ENCODE results near the gene CKAP2L. TPM values are rescaled to one million over a fixed set of nuclear protein-coding genes. Genes with fewer than 3 reads are reported as not detected.

CKAP2L gene
- total RNA-seq, 3 donors from 2014 or later (not counting 1 experiment from before 2014, with no cell fraction given), result 1.2 to 3.4 (median 1.2) TPM

DNA sequence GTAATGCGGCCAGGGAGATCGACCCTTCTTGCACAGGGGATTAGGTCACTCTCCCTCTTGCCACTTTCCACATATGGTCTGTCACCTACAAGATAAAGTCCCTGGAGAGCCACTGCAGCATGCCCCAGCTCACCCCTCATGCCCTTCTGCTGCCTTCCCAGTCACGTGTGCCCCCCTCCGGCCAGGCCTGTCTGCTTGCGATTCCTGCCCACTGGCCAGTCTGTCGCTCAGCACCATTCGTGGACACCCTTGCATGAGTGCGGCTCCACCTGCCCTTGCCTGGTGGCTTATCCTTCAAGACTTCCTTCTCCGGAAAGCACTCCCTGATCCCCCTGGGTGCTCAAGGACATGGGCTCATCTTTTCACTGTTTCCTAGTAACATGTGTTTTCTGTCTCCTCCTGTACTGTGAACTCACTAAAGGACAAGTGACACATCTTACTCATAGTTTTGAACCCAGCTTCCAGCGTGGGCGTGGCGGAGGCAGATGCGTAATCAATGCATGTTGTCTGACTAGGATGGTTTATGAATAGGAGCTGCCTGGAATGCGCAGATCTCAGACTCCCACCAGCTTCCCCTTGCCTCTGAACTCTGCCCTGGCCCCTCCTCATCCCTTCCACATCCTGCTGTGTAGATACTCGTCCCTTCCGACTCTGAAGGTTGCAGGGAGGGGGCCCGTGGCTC, 51.4 kb downstream of the CKAP2L start:
- Mint-ChIP-seq H3K27me3 (ENCODE audit: low read depth in 2 of 2) (peaks cover 0 to 2% of the 10 kb centered on the region in 2 donors), H3K4me1 (peaks cover 14 to 41% of the 10 kb centered on the region in 2 donors), H3K4me3 (no peak overlapping the region), H3K27ac (no peak overlapping the region), H3K36me3 (no peaks in the 10 kb centered on the region), H3K9me3 (no peaks in the 10 kb centered on the region)
- H3K9me3 ChIP-seq (ENCODE audit: control insufficient read depth, insufficient read depth, low read length), result no peaks in the 10 kb centered on the region
- TF ChIP-seq, protein P1, sequence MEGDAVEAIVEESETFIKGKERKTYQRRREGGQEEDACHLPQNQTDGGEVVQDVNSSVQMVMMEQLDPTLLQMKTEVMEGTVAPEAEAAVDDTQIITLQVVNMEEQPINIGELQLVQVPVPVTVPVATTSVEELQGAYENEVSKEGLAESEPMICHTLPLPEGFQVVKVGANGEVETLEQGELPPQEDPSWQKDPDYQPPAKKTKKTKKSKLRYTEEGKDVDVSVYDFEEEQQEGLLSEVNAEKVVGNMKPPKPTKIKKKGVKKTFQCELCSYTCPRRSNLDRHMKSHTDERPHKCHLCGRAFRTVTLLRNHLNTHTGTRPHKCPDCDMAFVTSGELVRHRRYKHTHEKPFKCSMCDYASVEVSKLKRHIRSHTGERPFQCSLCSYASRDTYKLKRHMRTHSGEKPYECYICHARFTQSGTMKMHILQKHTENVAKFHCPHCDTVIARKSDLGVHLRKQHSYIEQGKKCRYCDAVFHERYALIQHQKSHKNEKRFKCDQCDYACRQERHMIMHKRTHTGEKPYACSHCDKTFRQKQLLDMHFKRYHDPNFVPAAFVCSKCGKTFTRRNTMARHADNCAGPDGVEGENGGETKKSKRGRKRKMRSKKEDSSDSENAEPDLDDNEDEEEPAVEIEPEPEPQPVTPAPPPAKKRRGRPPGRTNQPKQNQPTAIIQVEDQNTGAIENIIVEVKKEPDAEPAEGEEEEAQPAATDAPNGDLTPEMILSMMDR (IDR thresholded peaks at IDR 0.05), result no peak
- H3K27me3 ChIP-seq (ENCODE audit: control insufficient read depth, insufficient read depth, low read length), result no peaks in the 10 kb centered on the region
- DNase-seq, result no peak
- no peak for ATAC-seq
- intact Hi-C loops (cut with micrococcal nuclease), result no loop called here
- WGBS (ENCODE audit: insufficient coverage), result 83% methylated on average over 17 of the region's 17 CpGs
- no peak overlapping the region for H3K4me3 ChIP-seq (ENCODE audit: low read length)
- H3K4me1 ChIP-seq (ENCODE audit: control insufficient read depth, insufficient read depth, low read length), result peaks cover 19% of the 10 kb centered on the region
- no peaks in the 10 kb centered on the region for H3K36me3 ChIP-seq (ENCODE audit: control insufficient read depth, insufficient read depth, low read length)
- H3K27ac ChIP-seq (ENCODE audit: low read length), result no peak overlapping the region

DNA sequence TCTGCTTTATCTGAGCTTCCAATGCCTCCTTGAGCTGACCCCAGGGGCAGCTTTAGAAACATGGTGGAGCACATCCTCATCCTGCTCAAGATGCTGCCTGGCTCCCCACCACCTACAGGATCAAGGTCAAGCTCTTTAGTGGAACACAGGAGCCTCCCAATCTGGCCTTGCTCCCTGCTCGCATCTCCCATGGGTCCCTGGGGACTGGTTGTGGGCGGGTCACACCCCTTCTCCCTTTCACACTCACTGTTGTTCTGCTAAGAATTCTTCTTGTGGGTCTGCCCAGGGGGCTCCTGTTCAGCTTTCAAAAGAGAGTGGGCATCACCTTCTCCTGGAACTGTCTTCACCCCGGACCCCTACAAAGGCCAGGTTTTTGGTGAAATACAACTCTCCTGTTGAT, 51.9 kb downstream of the CKAP2L start:
- H3K4me3 Mint-ChIP-seq, result no peak overlapping the region
- ATAC-seq, result no peak
- H3K4me1 ChIP-seq (ENCODE audit: control insufficient read depth, insufficient read depth, low read length), result peaks cover 24% of the 10 kb centered on the region
- H3K27me3 Mint-ChIP-seq (ENCODE audit: low read depth in 2 of 2), result peaks cover 0 to 2% of the 10 kb centered on the region in 2 donors
- no peaks in the 10 kb centered on the region for H3K9me3 Mint-ChIP-seq
- H3K36me3 Mint-ChIP-seq, result no peaks in the 10 kb centered on the region
- H3K4me1 Mint-ChIP-seq, result peaks cover 20 to 45% of the 10 kb centered on the region in 2 donors
- no peak overlapping the region for H3K27ac ChIP-seq (ENCODE audit: low read length)
- no peaks in the 10 kb centered on the region for H3K27me3 ChIP-seq (ENCODE audit: control insufficient read depth, insufficient read depth, low read length)
- TF ChIP-seq, protein P1 (IDR thresholded peaks at IDR 0.05), result no peak
- no peak for DNase-seq
- no peak overlapping the region for H3K27ac Mint-ChIP-seq
- no peak overlapping the region for H3K4me3 ChIP-seq (ENCODE audit: low read length)
- intact Hi-C loops (cut with micrococcal nuclease), result no loop called here
- no peaks in the 10 kb centered on the region for H3K36me3 ChIP-seq (ENCODE audit: control insufficient read depth, insufficient read depth, low read length)
- WGBS (ENCODE audit: insufficient coverage), result 72% methylated on average over 3 of the region's 3 CpGs
- no peaks in the 10 kb centered on the region for H3K9me3 ChIP-seq (ENCODE audit: control insufficient read depth, insufficient read depth, low read length)

GRCh38 chr2:112710956-112711750, 53.3 kb downstream of the CKAP2L start:
- intact Hi-C loops (cut with micrococcal nuclease), result no loop called here
- H3K36me3 ChIP-seq (ENCODE audit: control insufficient read depth, insufficient read depth, low read length), result no peaks in the 10 kb centered on the region
- H3K27ac Mint-ChIP-seq, result peak overlapping the region in 1 of 2 donors; percentile 8
- WGBS (ENCODE audit: insufficient coverage), result 93% methylated on average over 8 of the region's 9 CpGs
- DNase-seq (no peak), ATAC-seq (no peak)
- no peaks in the 10 kb centered on the region for H3K9me3 Mint-ChIP-seq
- no peak overlapping the region for H3K27ac ChIP-seq (ENCODE audit: low read length)
- no peak overlapping the region for H3K4me3 Mint-ChIP-seq
- H3K4me1 ChIP-seq (ENCODE audit: control insufficient read depth, insufficient read depth, low read length), result peaks cover 35% of the 10 kb centered on the region
- no peaks in the 10 kb centered on the region for H3K9me3 ChIP-seq (ENCODE audit: control insufficient read depth, insufficient read depth, low read length)
- TF ChIP-seq, protein P1 (IDR thresholded peaks at IDR 0.05), result no peak
- H3K27me3 Mint-ChIP-seq (ENCODE audit: low read depth in 2 of 2), result peaks cover 0 to 2% of the 10 kb centered on the region in 2 donors
- H3K4me1 Mint-ChIP-seq, result peaks cover 31 to 58% of the 10 kb centered on the region in 2 donors
- H3K27me3 ChIP-seq (ENCODE audit: control insufficient read depth, insufficient read depth, low read length), result no peaks in the 10 kb centered on the region
- H3K4me3 ChIP-seq (ENCODE audit: low read length), result no peak overlapping the region
- no peaks in the 10 kb centered on the region for H3K36me3 Mint-ChIP-seq

Measured in natural killer cell (primary cell).